Left colon (tissue), 2 donors: ENCODE results near the gene NCAM2. TPM values are rescaled to one million over a fixed set of nuclear protein-coding genes. Genes with fewer than 3 reads are reported as not detected.

Source experiments
- ATAC-seq: fragments of 200-7000 bp; cut with Tn5 transposase; one replicate; pipeline ENCODE4 v1.9.1; 2020; ENCODE audit warnings: mild to moderate bottlenecking, moderate library complexity
- DNase-seq, 2 donors: peaks; one replicate each; pipeline ENCODE4 v3.0.0-alpha.2; 2020
- intact Hi-C, 2 donors: fragments of 100-400 bp; cut with DNase I in 1 of 2; cut with micrococcal nuclease in 1 of 2; formaldehyde crosslinking; loops; one replicate each; pipeline versions ENCODE4 v1.11.2 to v1.14.0; 2022; cut with DNase I, micrococcal nuclease
- total RNA-seq, 2 donors: library from RNA; stranded (reverse); fragmentation: NEBNext Ultra II Directional; extraction: Animal tissue kit (Norgen Biotek cat#: 25700); gene quantifications; one replicate each; pipeline ENCODE4 v1.2.1, GENCODE V29; 2021
- donor health status: DM: no; HTN: no; CAD: no.
- donor health status: DM: yes; HTN: yes; CAD: no.

Gene NCAM2
- total RNA-seq, 2 donors from 2014 or later = 2.3 to 3.5 TPM

- intact Hi-C loops = no loop called here
- DNase-seq (no peak), ATAC-seq (no peak)
Observed at GRCh38 chr21:21196848-21197247, 198.6 kb downstream of the NCAM2 start.

- intact Hi-C loops = no loop called here
- DNase-seq = no peak
- ATAC-seq = no peak
Observed at GRCh38 chr21:21199342-21200102, 201.3 kb downstream of the NCAM2 start.

- intact Hi-C loops = no loop called here
- no peak for ATAC-seq
- peak; percentile 10 to 27 for DNase-seq
Observed at GRCh38 chr21:21200103-21200938, 202.1 kb downstream of the NCAM2 start.

DNA sequence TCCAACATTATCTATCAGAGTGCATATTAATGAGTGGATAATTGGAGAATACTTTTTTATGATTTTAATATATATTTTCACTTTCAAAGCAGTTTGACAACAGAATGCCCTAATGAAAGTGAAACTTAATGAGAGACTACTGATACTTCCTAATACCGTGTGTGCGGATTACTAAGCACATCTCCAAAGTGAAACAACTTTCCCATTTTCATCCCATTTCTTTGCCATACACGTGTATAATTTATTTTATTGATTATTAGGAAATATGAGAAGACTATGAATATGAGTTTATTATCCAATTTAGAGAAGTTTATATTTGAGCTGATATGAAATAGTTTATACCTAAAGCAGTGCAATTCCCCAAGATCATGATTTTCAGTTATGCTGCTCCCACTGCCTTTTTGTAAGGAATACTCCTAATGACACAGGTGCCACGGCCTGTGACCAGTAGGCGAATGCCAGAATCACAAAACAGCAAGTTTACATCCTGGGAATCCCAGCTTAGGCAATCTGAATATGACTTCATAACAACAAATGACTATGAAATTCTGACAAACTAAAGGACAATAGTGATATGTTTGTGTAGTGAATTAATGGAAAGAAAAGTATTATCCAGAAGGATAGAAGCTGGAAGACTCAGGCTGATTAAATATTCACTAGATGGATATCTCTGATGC is 202.9 kb downstream of the NCAM2 start:
- DNase-seq = no peak
- intact Hi-C loops = no loop called here
- ATAC-seq = no peak

DNA sequence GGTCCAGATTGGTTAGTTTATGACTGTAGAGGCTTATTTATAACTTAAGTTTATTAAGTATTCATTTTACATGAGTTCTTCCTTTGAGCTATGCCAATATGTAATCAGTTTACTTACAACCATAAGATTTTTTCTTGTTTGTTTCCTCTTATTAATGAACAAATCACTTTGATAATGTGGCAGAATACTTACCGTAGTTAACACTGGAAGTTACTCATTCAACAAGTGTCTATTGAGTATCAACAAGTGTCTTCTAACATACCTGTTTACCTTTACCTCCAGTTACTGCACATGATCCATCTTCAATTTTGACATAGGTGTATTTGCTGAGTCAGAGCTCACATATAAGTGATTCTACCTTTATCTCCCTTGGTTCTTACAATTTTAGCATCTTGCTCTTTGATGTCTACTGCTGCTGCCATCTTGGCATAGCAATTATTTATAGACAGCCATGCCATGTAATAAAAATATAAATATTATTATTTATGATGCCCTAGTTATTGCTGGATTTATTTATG is 205.7 kb downstream of the NCAM2 start:
- no peak for ATAC-seq
- no peak for DNase-seq
- intact Hi-C loops = no loop called here

DNA sequence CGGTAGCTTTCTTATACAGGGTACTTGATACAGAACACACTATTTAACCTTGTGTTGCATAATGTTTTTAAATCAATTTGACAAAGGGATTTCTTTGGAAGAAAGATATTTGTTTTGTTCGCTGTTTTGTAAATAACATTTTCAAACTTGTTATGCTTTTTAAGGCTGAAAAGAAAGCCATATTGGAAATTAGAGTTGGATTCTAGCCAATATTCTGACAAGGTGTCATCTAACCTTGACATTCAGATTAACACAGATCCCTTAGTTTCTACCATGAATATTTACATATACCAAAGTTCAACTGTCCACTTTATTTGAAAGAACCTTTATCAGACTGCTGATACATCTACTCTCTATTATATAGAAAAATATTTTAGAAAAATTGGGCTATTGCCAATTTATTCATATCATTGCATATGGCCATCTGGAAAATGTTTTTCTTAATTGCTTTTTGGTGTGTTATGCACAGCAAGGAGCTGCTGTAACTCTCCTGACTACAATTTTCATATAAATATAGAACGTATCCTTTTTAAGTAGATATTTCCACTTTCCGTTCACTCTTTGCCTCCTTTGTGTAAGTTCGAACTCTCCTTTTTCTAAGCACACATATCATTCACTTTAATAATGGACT is 206.3 kb downstream of the NCAM2 start:
- no peak for ATAC-seq
- intact Hi-C loops = no loop called here

DNA sequence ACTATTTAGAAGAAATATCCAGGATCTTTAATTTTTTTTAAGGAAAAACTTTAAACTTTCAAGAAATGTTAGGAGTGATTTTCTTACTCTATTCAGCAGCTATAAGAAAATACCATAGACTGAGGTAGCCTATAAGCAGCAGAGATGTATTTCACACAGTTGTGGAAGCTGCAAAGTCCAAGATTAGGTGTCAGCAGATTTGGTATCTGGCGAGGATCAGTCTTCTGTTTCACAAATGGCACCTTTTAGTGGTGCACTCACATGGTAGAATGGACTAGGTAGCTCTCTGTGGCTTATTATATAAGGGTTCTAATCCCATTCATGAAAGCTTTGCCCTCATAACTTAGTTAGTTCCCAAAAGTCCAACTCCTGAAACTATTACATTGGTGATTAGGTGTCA is 207.4 kb downstream of the NCAM2 start:
- intact Hi-C loops = no loop called here
- DNase-seq (no peak), ATAC-seq (no peak)

More for the DNA sequence above, 206.3 kb downstream of the NCAM2 start:
- no peak for DNase-seq

DNA sequence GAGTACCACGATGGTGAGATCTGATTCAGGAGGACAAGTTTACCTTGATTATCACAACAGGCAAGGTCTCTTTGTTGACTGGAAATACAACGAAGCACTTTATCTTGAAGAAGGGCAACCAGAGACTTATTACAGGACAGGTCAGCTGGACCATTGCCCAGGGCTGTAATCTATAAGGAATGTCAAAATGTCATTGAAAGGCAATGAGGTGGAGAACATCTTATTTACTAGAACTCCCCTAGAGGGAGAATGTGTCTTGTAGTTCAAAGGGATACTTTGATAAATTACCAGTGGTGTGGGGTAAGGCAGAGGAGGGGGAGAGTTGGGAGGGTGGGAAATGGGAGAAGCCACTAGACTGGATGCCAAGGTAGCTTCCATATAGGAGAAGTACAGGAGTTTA is 212.3 kb downstream of the NCAM2 start:
- intact Hi-C loops = no loop called here
- ATAC-seq (no peak), DNase-seq (no peak)

DNA sequence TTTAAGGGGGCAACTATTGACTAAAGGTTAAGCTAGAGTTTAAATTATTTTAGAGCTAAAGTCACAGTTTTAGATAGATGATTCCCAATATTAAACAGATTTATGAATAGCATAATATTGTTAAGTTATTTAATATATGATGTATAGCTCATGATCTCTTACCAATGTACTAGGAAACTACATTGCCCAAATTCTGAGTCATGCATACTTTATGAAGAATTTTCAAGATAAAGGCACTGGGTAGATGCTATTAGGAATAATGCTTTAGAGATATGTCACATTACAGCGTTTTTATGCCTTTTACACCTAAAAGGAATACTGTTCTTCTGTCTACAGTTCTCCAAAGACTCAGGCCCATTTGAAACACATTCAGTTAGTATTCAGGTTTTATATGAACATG is 215.1 kb downstream of the NCAM2 start:
- intact Hi-C loops = no loop called here
- ATAC-seq (no peak), DNase-seq (no peak)

DNA sequence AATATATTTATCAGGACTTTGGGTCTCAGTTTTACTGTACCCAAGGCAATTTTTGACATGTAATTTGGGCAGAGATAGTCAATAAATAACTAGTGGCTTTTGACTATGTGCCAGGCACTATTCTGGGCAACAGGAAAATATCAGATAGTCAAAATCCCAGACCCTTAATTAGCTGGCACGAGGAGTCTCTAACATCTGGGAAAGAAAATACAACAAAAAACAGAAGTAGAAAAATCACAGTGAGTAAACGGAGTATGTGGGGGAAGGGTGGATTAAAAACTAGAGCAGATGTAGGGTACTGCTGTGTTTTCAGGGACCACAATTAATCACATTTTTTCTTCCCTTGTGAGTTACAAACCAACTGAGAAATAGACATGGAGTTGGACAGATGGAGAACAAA is 217.8 kb downstream of the NCAM2 start:
- DNase-seq (no peak), ATAC-seq (no peak)
- intact Hi-C loops = no loop called here

GRCh38 chr21:21226472-21226871 is 228.3 kb downstream of the NCAM2 start:
- DNase-seq = no peak
- intact Hi-C loops = no loop called here
- ATAC-seq = no peak

GRCh38 chr21:21230672-21231071 is 232.5 kb downstream of the NCAM2 start:
- ATAC-seq (no peak), DNase-seq (no peak)
- intact Hi-C loops = no loop called here

DNA sequence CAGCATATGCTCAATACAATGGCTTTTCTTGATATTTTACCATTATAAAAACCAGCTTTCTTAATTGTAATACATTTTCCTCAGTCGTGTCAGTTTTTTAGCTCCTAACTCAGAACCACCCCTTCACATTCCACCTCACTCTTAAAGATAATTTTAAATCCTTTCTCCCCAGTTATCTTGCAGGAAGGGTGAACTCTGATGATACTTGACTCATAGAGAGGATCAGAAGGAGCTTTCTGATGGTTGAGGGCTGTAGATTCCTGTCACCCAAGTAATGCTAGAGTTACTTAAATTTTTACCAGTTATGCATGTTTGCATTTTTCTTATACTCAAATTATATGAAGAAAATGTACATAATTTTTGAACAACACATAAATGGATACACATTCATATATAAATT is 233.7 kb downstream of the NCAM2 start:
- intact Hi-C loops = no loop called here
- ATAC-seq = no peak
- no peak for DNase-seq

DNA sequence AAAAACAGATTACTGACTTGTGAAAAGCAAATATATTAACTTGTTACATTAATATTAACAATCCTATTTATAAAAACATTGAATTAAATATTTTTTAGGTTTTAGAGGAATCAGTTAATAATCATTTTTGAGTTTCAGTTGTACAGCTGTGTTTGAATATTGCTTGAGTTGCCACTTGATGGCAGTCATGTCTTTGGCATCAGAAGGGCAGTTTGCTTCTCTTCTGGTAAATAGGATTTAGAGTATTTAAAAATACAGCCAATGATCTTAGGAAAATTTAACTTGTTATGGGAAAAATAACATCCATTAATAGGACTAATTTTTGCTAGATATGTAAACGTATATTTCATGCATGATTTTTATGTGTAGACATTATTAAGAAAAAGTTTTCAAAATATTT is 234.1 kb downstream of the NCAM2 start:
- no peak for ATAC-seq
- no peak for DNase-seq
- intact Hi-C loops = no loop called here

DNA sequence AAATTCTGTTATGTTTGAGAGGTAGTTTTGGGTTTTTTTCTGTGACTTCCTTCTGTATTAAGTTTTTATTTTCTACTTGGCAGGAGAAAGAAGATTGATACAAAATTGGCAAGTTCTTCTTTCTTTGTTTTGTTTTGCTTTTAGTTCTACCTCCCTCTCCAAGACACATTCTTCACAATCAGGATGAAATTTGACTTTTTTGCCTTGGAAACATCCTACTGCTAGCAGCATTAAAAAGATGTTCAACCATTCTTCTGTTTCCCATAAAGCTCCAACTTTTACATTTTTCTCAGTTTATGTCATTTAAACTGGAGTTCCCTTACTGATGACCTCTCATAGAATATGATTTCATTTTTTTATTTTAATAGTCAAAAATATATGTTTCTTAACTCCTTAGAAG is 234.8 kb downstream of the NCAM2 start:
- intact Hi-C loops = no loop called here
- ATAC-seq = no peak

DNA sequence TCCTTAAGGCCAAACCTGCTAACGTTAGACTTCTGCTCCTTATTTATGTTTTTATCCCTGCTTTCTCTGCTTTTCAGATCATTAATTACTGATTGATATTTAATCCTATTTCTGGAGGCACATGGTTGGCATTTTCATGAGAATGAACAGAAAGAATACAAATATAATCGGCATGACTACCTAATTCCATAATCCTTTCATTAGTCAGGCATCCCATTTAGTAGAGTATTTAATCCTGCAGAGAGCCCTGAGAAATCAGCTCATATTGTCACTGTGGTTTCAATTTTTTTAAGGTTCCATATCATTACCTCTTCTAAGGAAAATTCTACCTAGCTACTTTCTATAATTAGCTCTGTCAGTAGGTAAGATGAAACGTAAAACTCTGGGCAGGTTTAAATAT is 238.8 kb downstream of the NCAM2 start:
- intact Hi-C loops = no loop called here
- no peak for ATAC-seq

More for the DNA sequence above, 234.8 kb downstream of the NCAM2 start:
- DNase-seq = no peak

DNA sequence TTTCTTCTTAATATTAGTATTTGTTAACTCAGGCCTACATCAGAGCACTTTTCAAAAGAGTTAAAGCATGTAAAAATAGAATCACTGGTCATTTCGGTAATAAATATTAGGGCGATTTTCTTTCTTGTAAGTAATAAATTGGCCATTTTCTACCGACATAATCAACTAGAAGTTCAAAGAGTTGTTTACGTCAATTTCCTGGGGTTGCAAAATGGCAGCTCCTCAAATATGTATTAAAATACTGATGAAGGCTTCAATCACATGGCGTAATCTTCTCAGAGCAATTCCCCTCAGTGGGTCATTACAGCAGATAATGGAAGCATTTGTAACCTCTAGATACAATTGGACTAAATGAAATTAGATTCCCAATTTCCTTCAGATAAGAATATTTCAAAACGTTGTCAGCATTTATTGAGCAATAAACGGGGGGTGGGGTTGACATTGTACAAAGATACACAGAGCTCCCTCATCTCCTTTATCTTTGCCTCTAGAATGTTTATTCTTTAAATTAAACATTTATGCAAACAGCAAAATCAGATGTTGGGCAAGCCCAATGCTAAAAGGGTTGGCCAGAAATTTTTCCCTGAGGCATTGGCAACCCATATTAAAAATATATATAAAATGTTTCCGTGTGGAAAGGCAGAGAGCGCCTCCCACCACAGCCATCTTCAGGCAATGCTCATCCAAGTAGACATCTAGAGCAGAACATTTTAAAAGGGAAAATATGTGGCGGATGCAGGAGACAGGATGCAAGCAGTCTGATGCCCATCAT is 240.6 kb downstream of the NCAM2 start:
- intact Hi-C loops = no loop called here
- DNase-seq = no peak
- no peak for ATAC-seq

More for the DNA sequence above, 238.8 kb downstream of the NCAM2 start:
- no peak for DNase-seq

DNA sequence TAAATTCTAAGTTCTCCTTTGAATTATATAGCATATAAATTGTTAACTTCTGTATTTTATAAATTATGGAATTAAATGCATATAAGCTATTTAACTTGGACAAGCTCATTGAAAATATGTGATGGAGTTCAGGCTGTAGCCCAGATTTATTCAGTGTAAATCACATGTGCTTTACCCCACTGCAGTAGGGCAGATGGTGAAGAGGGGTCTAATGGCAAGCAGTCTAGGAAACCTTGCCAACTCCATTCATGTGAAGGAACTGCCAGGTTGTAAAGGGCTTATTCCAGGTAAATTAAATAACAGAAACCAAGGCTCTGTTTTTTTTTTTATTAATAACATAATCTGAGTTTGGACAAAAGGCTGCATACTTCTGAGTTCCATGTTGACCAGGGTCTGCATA is 243.2 kb downstream of the NCAM2 start:
- intact Hi-C loops = no loop called here
- DNase-seq (no peak), ATAC-seq (no peak)
